Stimulated activated CD4-positive, alpha-beta T cell treated with anti-CD3 and anti-CD28 coated beads, TNF-alpha, amount 100 ng/mL, for 1 hour (primary cell): ENCODE results near the gene FAM184B.

Experiments used
- DNase-seq, 3 donors: peaks; one replicate each; pipeline ENCODE4 v3.0.0-alpha.2; 2020; ENCODE audit warnings: low read depth in 3 of 3, low spot score in 1 of 3

FAM184B gene

GRCh38 chr4:17781300-17782287 lies at the start of gene FAM184B:
Gene FAM184B (minus strand): TSS chr4:17781621. CDS start chr4:17781299, 322 bp downstream.
- no peak for DNase-seq

DNA sequence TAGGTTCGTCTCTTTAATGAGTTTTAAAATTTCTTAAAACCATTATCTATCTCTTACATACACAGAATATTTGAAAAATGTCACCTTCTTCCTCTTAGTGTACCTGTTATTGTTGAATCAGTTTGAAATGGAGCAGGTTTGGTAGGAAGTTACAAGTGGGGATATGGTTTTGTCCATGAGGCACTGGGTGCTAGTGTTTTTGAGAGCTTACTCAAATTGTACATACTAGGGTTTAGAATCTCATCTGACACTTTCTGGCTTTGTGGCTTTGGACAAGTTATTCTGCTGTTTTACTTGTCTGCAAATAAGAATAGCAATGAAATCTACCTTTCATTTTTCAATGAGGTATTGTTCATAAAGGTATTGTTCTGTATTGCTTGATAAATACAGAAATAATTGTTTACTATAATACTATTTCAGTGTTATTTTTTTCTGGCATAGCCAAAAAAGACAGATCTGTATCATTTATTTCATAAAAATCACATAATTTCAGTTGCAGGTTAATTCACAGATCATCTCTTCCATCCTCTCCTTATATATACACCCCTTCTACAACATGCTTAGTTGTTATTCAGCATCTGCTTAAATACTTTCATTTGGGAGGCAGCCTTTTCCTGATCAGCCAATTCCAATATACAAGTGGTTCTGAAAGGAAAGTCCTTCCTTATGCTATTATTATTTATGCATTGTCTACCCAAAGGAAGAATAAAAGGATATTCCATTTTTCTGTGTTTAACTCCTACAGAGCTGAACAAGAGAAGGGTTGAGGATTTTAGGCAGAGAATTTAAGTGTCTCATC lies 42.6 kb upstream of the FAM184B start:
- DNase-seq: no peak

GRCh38 chr4:17817027-17817426 lies 35.6 kb upstream of the FAM184B start:
- DNase-seq: no peak

DNA sequence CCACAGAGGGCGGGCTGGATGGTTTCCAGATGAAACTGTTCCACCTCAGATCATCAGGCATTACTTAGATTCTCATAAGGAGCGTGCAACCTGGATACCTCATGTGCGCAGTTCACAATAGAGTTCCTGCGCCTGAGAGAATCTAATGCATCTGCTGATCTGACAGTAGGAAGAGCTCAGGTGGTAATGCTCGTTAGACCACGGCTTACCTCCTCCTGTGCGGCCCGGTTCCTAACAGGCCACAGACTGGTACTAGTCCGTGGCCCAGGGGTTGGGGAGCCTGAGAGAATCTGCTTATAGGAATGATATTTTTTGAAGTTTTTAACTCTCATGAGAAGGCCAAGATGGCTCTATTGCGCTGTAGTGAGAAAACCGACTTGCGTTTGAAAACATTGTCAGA lies 34.7 kb upstream of the FAM184B start:
- no peak for DNase-seq

GRCh38 chr4:17814140-17814539 lies 32.7 kb upstream of the FAM184B start:
- DNase-seq: no peak

GRCh38 chr4:17812801-17813200 lies 31.4 kb upstream of the FAM184B start:
- no peak for DNase-seq

DNA sequence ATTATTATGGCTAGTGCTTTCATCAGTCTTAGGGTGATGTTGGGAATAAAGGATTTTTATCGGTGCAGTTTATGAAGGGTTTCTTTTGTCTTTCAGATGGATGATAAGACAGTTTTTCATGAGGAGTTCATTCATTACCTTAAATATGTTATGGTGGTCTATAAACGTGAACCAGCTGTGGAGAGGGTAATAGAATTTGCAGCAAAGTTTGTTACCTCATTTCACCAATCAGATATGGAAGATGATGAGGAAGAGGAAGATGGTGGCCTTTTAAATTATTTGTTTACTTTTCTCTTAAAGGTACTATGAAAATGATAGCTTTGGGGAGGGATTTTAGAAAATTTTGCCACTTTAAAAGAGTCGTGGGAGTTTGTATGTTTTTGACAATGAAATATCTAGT lies 30.7 kb upstream of the FAM184B start:
- DNase-seq: no peak

DNA sequence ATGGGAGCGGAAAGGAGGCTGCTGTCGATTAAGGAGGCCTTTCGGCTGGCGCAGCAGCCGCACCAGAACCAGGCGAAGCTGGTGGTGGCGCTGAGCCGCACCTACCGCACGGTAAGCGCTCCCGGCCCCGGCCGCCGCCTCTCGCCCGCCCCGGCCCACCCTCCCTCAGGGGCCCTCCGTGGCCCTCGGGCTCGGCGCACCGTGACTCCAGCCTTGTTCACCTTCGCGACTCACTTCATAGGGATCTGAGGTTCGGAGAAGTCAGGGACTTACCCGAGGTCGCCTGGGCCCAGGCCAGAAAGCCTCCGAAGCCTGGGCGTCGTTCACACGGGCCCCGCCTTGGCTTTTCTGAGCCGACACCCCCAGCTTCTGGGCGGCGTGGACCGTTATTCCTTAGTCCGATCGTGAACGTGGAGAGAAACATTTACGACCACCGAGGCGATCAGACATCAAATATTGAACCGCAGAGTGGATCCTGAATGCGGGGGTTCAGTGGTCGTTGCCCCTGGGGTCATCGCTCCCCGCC lies 29.7 kb upstream of the FAM184B start:
- DNase-seq: no peak

GRCh38 chr4:17810260-17811077 lies 29.0 kb upstream of the FAM184B start, which contains the start of the genes DCAF16 and NCAPG:
Gene DCAF16 (minus strand): TSS chr4:17810757. CDS start chr4:17804141, 6,616 bp downstream.
Gene NCAPG (plus strand): TSS chr4:17810979. CDS start chr4:17811078, 99 bp downstream.
- DNase-seq: peak; percentile 98

DNA sequence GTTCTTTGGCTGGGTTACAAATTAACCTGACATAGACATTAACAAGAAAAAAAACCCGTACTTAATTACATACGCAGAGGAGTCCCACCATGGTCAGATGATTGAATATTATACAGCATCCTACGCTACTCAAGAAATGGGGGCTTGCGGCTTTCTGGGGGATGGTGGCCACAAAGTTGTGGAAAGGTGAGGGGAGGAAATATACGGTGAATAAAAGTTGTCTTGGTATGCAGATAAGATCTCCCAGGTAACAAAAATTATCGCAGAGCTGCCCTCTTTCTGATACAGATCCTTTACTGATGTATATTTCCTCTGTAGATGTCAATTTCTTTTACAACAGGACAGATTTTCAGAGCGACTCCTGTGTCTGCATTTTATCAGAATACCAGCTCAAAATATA lies 28.2 kb upstream of the FAM184B start:
- DNase-seq: no peak

DNA sequence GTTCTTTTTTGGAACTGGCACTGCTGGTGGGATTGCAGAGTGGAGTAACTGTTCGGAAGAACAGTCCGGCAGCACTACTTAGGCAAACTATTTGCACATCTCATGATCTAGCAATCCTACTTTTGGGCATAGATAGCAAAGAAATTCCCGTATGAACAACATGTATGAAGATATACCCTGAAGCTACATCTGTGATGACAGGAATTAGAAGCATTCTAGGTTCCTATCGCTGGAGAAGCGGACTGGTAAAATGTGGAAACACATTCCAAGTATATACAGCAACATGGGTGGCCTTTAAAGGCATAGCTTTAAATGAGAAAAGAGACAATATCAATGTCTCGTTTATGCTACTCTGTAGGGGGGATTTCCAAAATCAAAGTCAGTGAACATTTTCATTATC lies 26.0 kb upstream of the FAM184B start:
- no peak for DNase-seq

GRCh38 chr4:17805580-17806155 lies 24.2 kb upstream of the FAM184B start:
- DNase-seq: no peak

- no peak for DNase-seq
Observed at GRCh38 chr4:17797808-17798207, 16.4 kb upstream of the FAM184B start.

DNA sequence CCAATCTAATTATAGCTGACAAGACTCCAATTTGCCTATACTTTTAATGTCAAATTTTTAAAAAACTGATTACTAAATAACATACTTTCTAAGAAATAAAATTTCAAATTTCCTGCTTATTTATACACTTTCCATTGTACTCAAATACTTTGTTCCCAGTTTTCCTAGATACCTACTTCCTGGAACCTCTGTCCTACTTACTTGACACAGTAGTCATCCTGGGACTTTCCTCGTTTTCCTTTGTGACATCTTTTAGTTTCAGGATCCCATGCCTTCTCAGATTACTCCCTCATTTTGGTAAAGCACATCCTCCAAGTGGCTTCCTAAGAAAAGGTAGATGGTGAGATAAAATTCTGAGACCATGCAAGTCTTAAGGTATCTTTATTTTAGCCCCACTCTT lies 13.3 kb upstream of the FAM184B start:
- no peak for DNase-seq

- DNase-seq: no peak
Observed at GRCh38 chr4:17788956-17789355, 7.5 kb upstream of the FAM184B start.

DNA sequence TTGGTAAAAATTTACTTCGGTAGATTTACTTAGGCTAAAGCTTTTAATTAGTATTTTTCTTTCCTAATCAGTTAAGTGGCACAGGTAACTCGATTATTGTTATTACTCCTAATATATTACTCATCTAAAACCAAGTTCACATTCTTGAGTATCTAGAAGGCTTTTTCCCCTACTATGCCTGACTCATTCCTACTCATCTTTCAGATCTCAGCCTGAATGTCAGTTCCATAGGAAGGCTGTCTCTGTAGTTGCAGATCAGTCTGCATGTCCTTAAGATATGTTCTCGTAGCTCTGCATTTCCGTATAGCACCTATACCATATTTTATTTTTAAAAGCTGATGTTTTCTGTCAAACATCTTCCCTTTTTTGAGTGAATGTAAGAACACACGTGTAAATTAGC lies 5.9 kb upstream of the FAM184B start:
- no peak for DNase-seq

GRCh38 chr4:17786567-17786966 lies 5.1 kb upstream of the FAM184B start:
- no peak for DNase-seq

DNA sequence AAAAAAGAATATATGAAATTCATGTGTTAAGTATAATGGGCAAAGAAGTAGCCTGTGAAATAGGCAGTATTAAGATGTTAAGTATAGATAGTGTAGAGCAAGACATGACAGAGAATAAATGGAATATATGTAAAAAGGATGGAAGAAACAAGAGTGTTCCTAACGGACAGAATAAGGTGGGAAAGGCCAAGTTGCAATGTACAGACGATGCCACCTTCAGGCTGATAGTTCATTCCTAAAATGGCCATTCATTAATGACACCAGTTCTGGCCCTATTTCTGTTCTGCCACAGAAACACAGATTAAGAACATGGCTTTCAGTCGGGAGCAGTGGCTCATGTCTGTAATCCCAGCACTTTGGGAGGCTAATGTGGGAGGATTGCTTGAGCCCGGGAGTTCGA lies 4.4 kb upstream of the FAM184B start:
- no peak for DNase-seq

GRCh38 chr4:17780501-17781299 lies 721 bp downstream of the FAM184B start:
- no peak for DNase-seq

DNA sequence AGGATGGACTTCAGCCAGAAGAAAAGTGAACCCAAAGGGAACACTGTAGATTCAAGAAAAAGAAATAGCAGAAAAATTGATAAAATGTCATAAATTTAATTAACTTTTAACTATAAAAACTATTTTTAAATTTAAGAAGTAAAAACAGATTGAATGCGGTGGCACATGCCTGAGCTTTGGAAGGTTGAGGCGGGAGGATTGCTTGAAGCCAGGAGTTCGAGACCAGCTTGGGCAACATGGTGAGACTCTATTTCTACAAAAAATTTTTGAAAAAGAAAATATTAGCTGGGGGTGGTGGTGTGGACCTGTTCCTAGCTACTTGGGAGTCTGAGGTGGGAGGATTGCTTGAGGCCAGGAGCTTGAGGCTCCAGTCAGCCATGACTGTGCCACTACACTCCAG lies 3.0 kb downstream of the FAM184B start:
- DNase-seq: no peak
